NB4 (cell line): ENCODE data around the gene MYOZ3.

ENCODE experiments used
- DNase-seq: peaks from one replicate; pipeline ENCODE4 v3.0.0; 2010; ENCODE audit warnings: low read depth
- H3K4me3 ChIP-seq: one replicate; pipeline ENCODE4 v1.5.1; 2011; ENCODE audit warnings: mild to moderate bottlenecking, low read depth, low read length, moderate library complexity
- CTCF ChIP-seq: IDR thresholded peaks from one replicate; pipeline ENCODE4 v1.5.1; 2012; ENCODE audit warnings: low read depth, low read length
- MAX ChIP-seq: IDR thresholded peaks from 2 replicates; pipeline ENCODE4 v1.6.1; 2011; ENCODE audit warnings: low read depth, low read length
- MYC ChIP-seq: IDR thresholded peaks from 2 replicates; pipeline ENCODE4 v1.6.1; 2011; ENCODE audit warnings: low read depth, low read length
- POLR2A ChIP-seq: IDR thresholded peaks from 2 replicates; pipeline ENCODE4 v1.6.1; 2011; ENCODE audit warnings: mild to moderate bottlenecking; ENCODE audit not compliant: insufficient read length; ENCODE audit errors: extremely low read depth

MYOZ3 gene

DNA sequence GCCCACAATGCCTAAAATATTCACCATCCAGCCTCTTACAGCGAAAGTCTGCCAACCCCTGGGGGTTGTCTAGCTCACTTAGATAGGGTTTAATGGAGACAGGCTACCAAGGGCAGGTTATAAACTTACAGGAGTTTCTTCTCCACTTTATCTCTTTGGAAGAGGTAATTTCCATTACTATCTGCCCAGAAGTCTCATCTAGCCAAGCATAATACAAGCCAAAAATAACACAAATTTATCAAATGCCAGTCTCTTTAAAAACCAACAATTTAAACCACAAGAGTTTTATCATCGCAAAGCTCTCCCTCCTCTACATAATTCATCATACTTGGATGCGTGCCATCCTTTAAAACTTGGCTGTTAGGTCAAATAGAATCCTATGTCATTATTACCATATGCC, 33.6 kb downstream of the MYOZ3 start:
- H3K4me3 ChIP-seq: no peak overlapping the region
- TF ChIP-seq POLR2A (no peak), MAX (no peak), MYC (no peak), CTCF (no peak)
- DNase-seq: no peak

GRCh38 chr5:150700246-150700593, 39.2 kb downstream of the MYOZ3 start:
- TF ChIP-seq MYC (no peak), CTCF (no peak), MAX (no peak), POLR2A (no peak)
- peak overlapping the region; percentile 100 for H3K4me3 ChIP-seq
- DNase-seq: no peak

DNA sequence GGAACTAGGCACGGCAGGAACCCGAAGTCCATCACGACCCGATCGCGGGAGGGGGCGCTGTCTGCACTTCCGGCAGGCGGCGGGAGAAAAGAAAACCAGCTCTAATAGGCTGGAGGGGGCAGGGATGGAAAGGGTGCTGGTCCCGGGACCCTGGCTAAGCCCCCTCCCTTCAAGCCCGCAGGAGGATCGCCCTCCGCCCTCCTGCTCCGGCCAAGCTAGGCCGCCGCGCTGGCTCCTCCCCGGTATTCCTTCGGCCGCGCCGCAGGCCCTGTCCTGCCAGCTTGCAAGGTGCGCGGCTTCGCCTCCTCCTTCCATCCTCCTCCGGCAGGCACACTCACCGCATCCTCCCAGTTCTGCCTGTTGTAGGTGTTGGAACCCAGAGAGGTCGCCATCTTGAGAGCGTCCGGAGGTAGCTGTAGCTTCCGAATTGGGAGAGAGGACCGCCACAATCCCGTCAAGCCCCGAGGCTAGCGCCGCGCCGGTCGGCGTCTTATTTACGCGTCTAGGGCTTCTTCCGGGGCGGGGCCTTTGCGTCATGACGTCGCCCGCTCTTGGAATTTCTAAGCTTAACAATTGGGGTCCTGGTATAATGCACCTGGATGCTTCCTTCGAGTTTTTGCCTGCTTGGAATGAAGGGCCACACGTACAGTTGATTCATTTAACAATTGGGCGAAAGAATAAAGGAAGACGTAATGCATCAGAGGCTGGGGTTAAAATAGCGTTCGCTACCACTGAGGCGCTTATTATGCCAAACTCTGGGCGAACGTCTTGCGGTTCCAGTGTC, 39.7 kb downstream of the MYOZ3 start, which contains the start of gene RBM22:
Gene RBM22, minus strand, starts transcription at position 469 of the 784 bp plus-strand sequence. Its CDS starts 77 bp downstream, at position 392.
- H3K4me3 ChIP-seq: peak within 1 kb of the TSS; percentile 100
- TF ChIP-seq MAX (peak; percentile 30; the same call in 1 of the 2 replicates), POLR2A (peak; percentile 81), MYC (peak; percentile 56), CTCF (peak; percentile 28)
- DNase-seq: peak; percentile 91

- no peak for TF ChIP-seq CTCF
- TF ChIP-seq MYC: no peak
- TF ChIP-seq MAX: no peak
- no peak for TF ChIP-seq POLR2A
- DNase-seq: peak; percentile 69
- H3K4me3 ChIP-seq: no peak overlapping the region
These were observed 42.7 kb downstream of the MYOZ3 start for GRCh38 chr5:150703762-150704161.

DNA sequence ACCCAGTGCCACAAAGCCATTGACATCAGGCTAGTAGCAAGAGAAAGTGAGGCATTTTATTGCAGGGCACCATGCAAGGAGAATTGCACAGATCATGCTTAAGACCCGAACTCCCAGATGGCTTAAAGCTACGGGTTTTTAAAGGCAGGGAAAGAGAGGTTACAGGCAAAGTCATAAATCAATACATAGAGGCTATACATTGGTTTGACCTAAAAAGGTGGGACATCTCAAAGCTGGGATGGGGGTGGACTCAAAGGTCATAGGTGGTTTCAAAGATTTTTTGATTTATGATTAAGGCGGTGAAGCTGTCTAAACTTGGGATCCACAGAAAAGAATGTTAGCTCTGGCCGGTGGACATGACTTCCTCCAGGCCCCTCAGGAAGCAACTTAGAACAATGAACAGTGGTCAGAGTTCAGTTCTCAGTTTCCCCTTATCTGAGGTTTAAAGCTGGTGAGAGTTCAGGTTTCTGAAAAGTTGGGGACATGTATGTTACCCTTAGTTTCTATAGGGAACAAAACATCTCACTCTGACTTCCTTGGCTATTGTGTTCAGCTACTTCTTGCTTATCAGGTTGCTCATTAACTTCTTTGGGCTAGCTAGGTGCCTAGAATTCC, 45.8 kb downstream of the MYOZ3 start:
- TF ChIP-seq CTCF: no peak
- no peak for TF ChIP-seq MAX
- no peak for TF ChIP-seq POLR2A
- no peak for TF ChIP-seq MYC
- DNase-seq: no peak
- no peak overlapping the region for H3K4me3 ChIP-seq
